OCI-LY3 (cell line): Measurements from ENCODE around the gene MXRA8.

ENCODE experiments used
- H2AFZ ChIP-seq: fragments of 200-600, 300-600 bp; shearing (Covaris generic); 2 replicates; pipeline ENCODE4 v1.6.0; 2014; ENCODE audit warnings: antibody characterized with exemption, low read depth, low read length
- H3K27ac ChIP-seq: fragments of 200-600, 300-600 bp; sonication (generic); 2 replicates; pipeline ENCODE4 v1.5.1; 2014; ENCODE audit warnings: mild to moderate bottlenecking, low read length, moderate library complexity, mixed read lengths
- H3K27me3 ChIP-seq: fragments of 200-600, 300-600 bp; sonication (generic); 2 replicates; pipeline ENCODE4 v1.6.1; 2014; ENCODE audit warnings: low read depth, low read length, mixed read lengths
- H3K36me3 ChIP-seq: fragments of 200-600, 300-600 bp; sonication (generic); replicated peaks from 2 replicates; pipeline ENCODE3; 2014; ENCODE audit warnings: low read depth, low read length, mixed read lengths
- H3K4me1 ChIP-seq: fragments of 300-600, 200-600 bp; sonication (generic); 2 replicates; pipeline ENCODE4 v1.6.1; 2014; ENCODE audit warnings: low read length, mixed read lengths
- H3K4me2 ChIP-seq: fragments of 200-600, 300-600 bp; sonication (generic); 2 replicates; pipeline ENCODE4 v1.6.1; 2014; ENCODE audit warnings: low read length, mixed read lengths
- H3K4me3 ChIP-seq: fragments of 300-600, 200-600 bp; sonication (generic); 2 replicates; pipeline ENCODE4 v1.5.1; 2014; ENCODE audit warnings: antibody characterized with exemption, mild to moderate bottlenecking, low read length, moderate library complexity
- H3K79me2 ChIP-seq: fragments of 300-600, 200-600 bp; shearing (Covaris generic); 2 replicates; pipeline ENCODE4 v1.6.1; 2014; ENCODE audit warnings: mild to moderate bottlenecking, low read length, mixed read lengths
- H3K9ac ChIP-seq: fragments of 300-600, 200-600 bp; shearing (Covaris generic); 2 replicates; pipeline ENCODE4 v1.6.0; 2014; ENCODE audit warnings: mild to moderate bottlenecking, low read length, moderate library complexity
- H3K9me3 ChIP-seq: fragments of 200-600, 300-600 bp; shearing (Covaris generic); 2 replicates; pipeline ENCODE4 v1.6.1; 2014; ENCODE audit warnings: low read length, mixed read lengths; ENCODE audit not compliant: insufficient read depth
- H4K20me1 ChIP-seq: fragments of 200-600, 300-600 bp; sonication (generic); 2 replicates; pipeline ENCODE4 v1.6.1; 2016; ENCODE audit warnings: low read length, mixed read lengths; ENCODE audit not compliant: insufficient read depth
- CTCF ChIP-seq: fragments of 200-600, 300-600 bp; sonication (generic); IDR thresholded peaks from 2 replicates; pipeline ENCODE4 v1.5.1; 2014; ENCODE audit warnings: antibody characterized with exemption, low read length, low read depth
- EZH2phosphoT487 ChIP-seq: fragments of 200-600 bp; shearing (Covaris generic); IDR thresholded peaks from 2 replicates; pipeline ENCODE4 v1.6.1; 2018; ENCODE audit warnings: antibody characterized with exemption, mixed run types, low read depth

MXRA8 gene

DNA sequence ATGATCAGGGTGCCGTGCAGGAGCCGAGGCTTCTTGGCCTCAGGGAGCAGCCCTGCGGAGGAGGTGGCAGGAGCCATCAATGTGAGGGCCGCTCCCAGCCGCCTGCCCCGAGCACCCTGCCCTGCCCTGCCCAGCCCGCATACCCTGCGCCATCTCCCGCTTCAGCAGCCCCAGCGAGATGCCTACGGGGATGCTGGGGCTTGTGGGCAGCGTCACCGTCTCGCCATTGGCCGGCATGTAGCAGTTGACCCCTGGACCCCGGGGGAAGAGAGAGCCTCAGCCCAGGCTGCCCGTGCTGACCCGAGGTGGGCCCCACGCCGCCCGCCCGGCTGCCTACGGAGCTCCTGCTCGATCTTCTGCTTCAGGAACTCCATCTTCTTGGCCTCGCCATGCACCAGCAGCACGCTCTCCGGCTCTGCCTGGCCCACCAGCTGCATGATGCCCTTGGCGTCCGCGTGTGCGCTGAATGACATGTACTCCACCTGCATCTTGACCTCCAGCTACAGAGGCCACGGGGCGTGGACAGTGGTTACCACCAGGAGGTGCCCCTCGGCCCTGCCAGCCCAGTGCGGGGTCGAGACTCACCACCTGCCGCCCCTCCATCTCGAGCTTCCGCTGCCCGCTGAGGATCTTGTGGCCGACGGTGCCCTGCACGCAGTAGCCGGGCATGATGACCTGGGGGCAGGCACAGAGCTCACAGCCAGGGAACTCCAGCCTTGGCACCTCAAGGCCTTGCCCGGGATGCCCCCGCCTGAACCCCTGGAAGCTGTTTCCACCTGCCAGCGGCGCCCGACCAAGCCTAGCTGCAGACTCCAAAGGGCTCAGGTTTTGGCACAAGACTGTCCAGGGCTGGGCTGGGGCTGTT is 45.7 kb downstream of the MXRA8 start:
- 0 out of 2 replicates have a peak, but pooled peaks cover 3% of the 10 kb centered on the region for H4K20me1 ChIP-seq
- H3K36me3 ChIP-seq: peaks cover 27% of the 10 kb centered on the region
- no peak overlapping the region for H3K4me2 ChIP-seq
- H2AFZ ChIP-seq: no peak overlapping the region
- H3K4me1 ChIP-seq: peaks cover 7% of the 10 kb centered on the region
- peaks cover 5% of the 10 kb centered on the region; the same call in 1 of the 2 replicates for H3K79me2 ChIP-seq
- H3K9ac ChIP-seq: no peak overlapping the region
- H3K4me3 ChIP-seq: no peak overlapping the region
- no peak overlapping the region for H3K27ac ChIP-seq
- no peaks in the 10 kb centered on the region for H3K27me3 ChIP-seq
- TF ChIP-seq EZH2phosphoT487: no peak
- TF ChIP-seq CTCF: no peak
- H3K9me3 ChIP-seq: no peaks in the 10 kb centered on the region

DNA sequence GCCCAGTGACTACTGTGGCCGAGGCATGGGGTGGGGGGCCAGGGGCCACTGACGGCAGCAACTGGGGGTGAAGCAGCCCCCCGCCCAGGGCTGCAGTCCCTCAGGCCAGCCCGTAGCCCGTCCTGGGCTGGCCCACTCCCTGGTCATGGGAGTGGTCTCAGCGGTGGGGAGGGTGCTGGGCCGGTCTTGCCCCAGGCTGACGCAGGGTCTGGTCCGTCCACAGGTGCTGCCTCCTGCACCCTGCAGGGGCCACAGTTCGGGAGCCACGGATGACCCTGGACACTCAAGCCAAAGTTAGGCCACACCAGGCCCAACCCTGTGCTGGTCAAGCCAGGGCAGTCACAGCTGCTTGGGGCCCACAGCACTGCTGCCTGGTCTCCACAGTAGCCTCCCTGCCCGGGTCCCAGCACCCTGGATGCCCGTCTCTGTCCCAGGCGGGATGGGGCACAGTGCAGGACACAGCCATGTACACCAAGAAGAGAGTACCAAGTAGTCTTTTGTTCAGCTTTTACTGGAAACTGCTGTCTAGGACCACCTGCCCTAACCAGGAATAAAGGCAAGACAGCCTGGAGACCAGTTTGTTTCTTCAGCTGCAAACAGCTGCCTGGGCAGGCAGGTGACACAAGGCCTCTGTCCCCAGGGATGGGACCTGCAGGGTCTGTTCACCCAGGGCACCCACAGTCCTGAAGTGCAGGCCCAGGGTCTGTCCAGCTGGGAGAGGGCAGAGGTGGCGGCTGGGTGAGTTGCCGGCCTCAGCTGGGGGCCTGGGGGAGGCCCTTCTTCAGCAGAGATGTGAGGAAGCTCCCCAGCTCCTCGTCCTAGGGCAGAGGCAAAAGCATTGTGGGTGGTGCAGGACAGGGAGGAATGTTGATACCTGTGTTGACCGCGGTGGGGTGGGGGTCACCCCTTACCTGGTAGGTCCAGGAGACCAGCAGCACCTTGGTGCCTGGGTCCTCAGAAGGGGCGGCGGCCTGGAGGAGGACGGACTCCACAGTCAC is 46.9 kb downstream of the MXRA8 start:
- Histone ChIP-seq H3K4me1 (peaks cover 13% of the 10 kb centered on the region), H3K4me2 (no peak overlapping the region), H3K36me3 (peaks cover 23% of the 10 kb centered on the region), H3K27ac (no peak overlapping the region), H3K27me3 (no peaks in the 10 kb centered on the region), H3K79me2 (peaks cover 4% of the 10 kb centered on the region), H3K4me3 (no peak overlapping the region), H4K20me1 (0 out of 2 replicates have a peak, but pooled peaks cover 3% of the 10 kb centered on the region), H2AFZ (no peak overlapping the region), H3K9me3 (no peaks in the 10 kb centered on the region), H3K9ac (no peak overlapping the region)
- TF ChIP-seq EZH2phosphoT487: no peak
- no peak for TF ChIP-seq CTCF

GRCh38 chr1:1310476-1311053 is 47.8 kb downstream of the MXRA8 start:
- Histone ChIP-seq H3K9me3 (no peaks in the 10 kb centered on the region), H3K79me2 (peaks cover 4% of the 10 kb centered on the region), H3K4me1 (peaks cover 21% of the 10 kb centered on the region), H4K20me1 (0 out of 2 replicates have a peak, but pooled peaks cover 3% of the 10 kb centered on the region), H3K4me3 (no peak overlapping the region), H3K4me2 (no peak overlapping the region), H3K36me3 (peaks cover 23% of the 10 kb centered on the region), H3K9ac (no peak overlapping the region), H3K27me3 (no peaks in the 10 kb centered on the region), H2AFZ (no peak overlapping the region), H3K27ac (no peak overlapping the region)
- TF ChIP-seq CTCF (no peak), EZH2phosphoT487 (no peak)

GRCh38 chr1:1310109-1310385 is 48.3 kb downstream of the MXRA8 start:
- Histone ChIP-seq H3K27ac (no peak overlapping the region), H3K9me3 (no peaks in the 10 kb centered on the region), H3K79me2 (peaks cover 4% of the 10 kb centered on the region), H3K9ac (no peak overlapping the region), H3K36me3 (peaks cover 23% of the 10 kb centered on the region), H3K4me3 (no peak overlapping the region), H3K4me2 (peak overlapping the region; percentile 90), H3K27me3 (no peaks in the 10 kb centered on the region), H3K4me1 (peaks cover 26% of the 10 kb centered on the region), H2AFZ (no peak overlapping the region), H4K20me1 (0 out of 2 replicates have a peak, but pooled peaks cover 3% of the 10 kb centered on the region)
- TF ChIP-seq CTCF (no peak), EZH2phosphoT487 (no peak)
